ENCODE results near the gene SNRNP200. TPM values are rescaled to one million over a fixed set of nuclear protein-coding genes. Genes with fewer than 3 reads are reported as not detected.
A peak's percentile ranks its signal among the peaks of the same experiment; 100 is the strongest.

Gene SNRNP200
- total RNA-seq, 1 donor from 2014 or later, result 208 TPM

DNA sequence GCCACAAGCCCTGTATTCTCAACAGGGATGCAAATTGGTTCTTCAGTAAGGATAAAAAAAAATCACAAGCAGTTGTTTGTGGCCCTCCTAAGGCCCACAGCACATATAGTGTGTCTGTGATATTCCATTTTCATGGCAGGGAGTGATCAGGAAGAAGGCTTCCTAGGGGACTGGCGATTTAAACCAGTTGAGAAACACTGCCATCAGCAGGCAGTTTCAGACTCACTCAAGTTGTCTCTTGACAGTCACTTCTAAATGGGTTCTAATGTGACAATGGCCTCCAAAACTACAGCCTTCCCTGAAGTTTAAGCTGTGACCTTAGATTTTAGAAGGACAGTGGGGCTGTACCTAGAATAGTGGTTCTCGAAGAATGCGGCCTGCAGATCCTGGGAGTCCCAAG lies 33.4 kb downstream of the SNRNP200 start:
- H3K36me3 Mint-ChIP-seq (ENCODE audit: low read depth), result peaks cover 80% of the 10 kb centered on the region
- ChIA-PET POLR2A (no interaction called here), CTCF (no interaction called here)
- no peak overlapping the region for H3K4me3 Mint-ChIP-seq
- DNase-seq (no peak), ATAC-seq (ENCODE audit: low read depth) (no peak)
- no peaks in the 10 kb centered on the region for H3K27me3 Mint-ChIP-seq
- H3K9me3 Mint-ChIP-seq, result no peaks in the 10 kb centered on the region
- peaks cover 4% of the 10 kb centered on the region for H3K4me1 Mint-ChIP-seq
- no peak for TF ChIP-seq CTCF (IDR thresholded peaks at IDR 0.05)
- H3K27ac Mint-ChIP-seq, result no peak overlapping the region
- intact Hi-C loops (cut with micrococcal nuclease), result no loop called here

GRCh38 chr2:96267159-96267971 lies 38.0 kb downstream of the SNRNP200 start:
- Mint-ChIP-seq H3K36me3 (ENCODE audit: low read depth) (peaks cover 66% of the 10 kb centered on the region), H3K4me1 (peaks cover 34% of the 10 kb centered on the region), H3K27me3 (no peaks in the 10 kb centered on the region), H3K9me3 (no peaks in the 10 kb centered on the region), H3K4me3 (peak overlapping the region; percentile 80), H3K27ac (peak overlapping the region; percentile 53)
- ChIA-PET POLR2A (interaction anchor here (0.6 to 2.7 kb wide), 16 partner anchors 9 to 508 kb away, joined by 3 to 22 read pairs (median 8); partner anchors contain the start of genes DUSP2, ITPRIPL1, NCAPH and SNRNP200), CTCF (interaction anchor here (0.6 to 1.8 kb wide), 5 partner anchors 60 to 128 kb away, joined by 3 to 7 read pairs (median 4); partner anchors contain the start of gene ASTL)
- intact Hi-C loops (cut with micrococcal nuclease), result loop anchor here (2.0 to 10.0 kb wide), 6 partner anchors 55 to 550 kb away; partner anchors contain the start of genes ARID5A, CNNM3 and CNNM4
- DNase-seq, result no peak
- no peak for TF ChIP-seq CTCF (IDR thresholded peaks at IDR 0.05)
- ATAC-seq (ENCODE audit: low read depth), result no peak

DNA sequence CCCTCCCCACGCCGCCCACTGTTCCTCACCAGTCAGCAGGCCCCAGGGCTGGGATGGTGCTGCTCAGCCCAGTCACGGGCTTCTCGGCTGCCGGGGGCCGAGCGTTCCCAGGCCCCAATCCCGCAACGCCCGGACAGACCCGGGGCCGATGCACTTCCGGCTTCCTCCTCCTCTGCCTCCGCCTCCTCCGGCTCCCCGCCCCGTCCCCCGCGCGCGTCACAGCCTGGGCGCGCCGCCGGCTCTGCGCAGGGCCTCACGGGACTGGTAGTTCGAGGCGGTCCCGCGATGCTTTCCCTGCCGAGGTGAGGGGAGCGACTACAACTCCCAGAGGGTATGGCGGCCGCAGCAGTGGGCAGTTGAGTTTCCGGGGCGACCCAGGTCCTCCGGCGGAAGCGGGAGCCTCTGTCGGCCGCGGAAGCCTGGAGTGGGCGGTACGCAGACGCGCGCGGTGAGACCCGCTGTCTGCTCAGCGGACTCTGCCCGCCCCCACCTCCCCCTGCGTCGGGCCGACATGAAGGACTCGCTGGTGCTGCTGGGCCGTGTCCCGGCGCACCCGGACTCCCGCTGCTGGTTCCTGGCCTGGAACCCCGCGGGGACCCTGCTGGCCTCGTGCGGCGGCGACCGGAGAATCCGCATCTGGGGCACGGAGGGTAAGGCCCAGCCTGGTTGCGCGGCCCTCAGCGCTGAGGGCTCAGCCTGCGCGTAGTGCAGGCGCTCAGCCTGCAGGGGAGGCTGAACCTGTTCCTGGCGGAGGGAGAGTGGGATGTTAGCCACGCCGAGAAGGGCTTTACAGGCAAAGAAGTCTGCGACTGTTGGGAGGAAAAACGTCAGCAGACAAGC lies 39.3 kb downstream of the SNRNP200 start, which contains the start of the genes CIAO1 and TMEM127:
CIAO1 (plus strand) TSS at position 386 of the 840 bp plus-strand sequence; CDS start at position 512, 126 bp downstream.
TMEM127 (minus strand) TSS at position 158 of the 840 bp plus-strand sequence. CDS start 616 bp downstream, outside the sequence.
- peaks cover 45% of the 10 kb centered on the region for H3K4me1 Mint-ChIP-seq
- peak; percentile 93 for ATAC-seq (ENCODE audit: low read depth)
- H3K27ac Mint-ChIP-seq, result peak within 1 kb of the TSS; percentile 83
- TF ChIP-seq CTCF (IDR thresholded peaks at IDR 0.05), result no peak
- peaks cover 63% of the 10 kb centered on the region for H3K36me3 Mint-ChIP-seq (ENCODE audit: low read depth)
- H3K27me3 Mint-ChIP-seq, result no peaks in the 10 kb centered on the region
- ChIA-PET CTCF (interaction anchor here (1.0 to 1.8 kb wide), 4 partner anchors 59 to 127 kb away, joined by 3 to 7 read pairs (median 4); partner anchors contain the start of gene ASTL), POLR2A (interaction anchor here (0.6 to 2.7 kb wide), 22 partner anchors 9 to 271 kb away, joined by 3 to 22 read pairs (median 5); partner anchors contain the start of genes ARID5A, DUSP2, ITPRIPL1 and NCAPH)
- no peaks in the 10 kb centered on the region for H3K9me3 Mint-ChIP-seq
- peak; percentile 97 for DNase-seq
- peak within 1 kb of the TSS; percentile 97 for H3K4me3 Mint-ChIP-seq
- intact Hi-C loops (cut with micrococcal nuclease), result loop anchor here (1.0 to 10.0 kb wide), 15 partner anchors 10 to 551 kb away; partner anchors contain the start of genes ADRA2B, ARID5A, ASTL and CNNM3

DNA sequence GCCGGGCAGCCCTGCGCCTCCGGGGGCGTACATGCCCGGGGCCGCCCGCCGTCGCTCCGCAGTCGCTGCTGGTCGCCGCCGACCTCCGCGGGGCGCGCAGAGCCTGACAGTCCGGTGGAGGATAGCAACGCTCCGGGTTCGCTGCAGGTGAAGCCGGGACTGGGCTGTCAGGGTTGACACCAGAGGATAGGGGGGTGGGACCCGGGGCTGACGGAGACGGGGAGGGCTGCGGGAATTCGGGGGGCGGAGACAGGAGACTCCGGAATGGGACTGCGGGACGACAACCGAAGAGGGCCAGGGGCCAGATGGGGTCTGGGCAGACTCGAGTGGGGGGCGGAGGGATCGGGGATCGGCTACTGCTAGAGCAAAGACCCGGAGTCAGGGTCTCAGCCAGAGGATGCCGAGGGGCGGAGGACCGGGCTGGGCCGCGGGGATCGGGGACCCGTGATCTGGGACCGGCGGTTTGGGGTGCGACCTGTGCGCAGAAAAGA lies 40.0 kb downstream of the SNRNP200 start:
- ChIA-PET CTCF (interaction anchor here (1.0 to 2.4 kb wide), 10 partner anchors 32 to 272 kb away, joined by 3 to 10 read pairs (median 4); partner anchors contain the start of gene ASTL), POLR2A (interaction anchor here (0.5 to 2.7 kb wide), 21 partner anchors 9 to 273 kb away, joined by 3 to 24 read pairs (median 5); partner anchors contain the start of genes ARID5A, DUSP2, NCAPH and SNRNP200)
- DNase-seq, result no peak

More for the DNA sequence above, 40.0 kb downstream of the SNRNP200 start:
- Mint-ChIP-seq H3K27me3 (no peaks in the 10 kb centered on the region), H3K36me3 (ENCODE audit: low read depth) (peaks cover 64% of the 10 kb centered on the region), H3K27ac (peak overlapping the region; percentile 76), H3K4me3 (peak overlapping the region; percentile 97), H3K4me1 (peaks cover 51% of the 10 kb centered on the region), H3K9me3 (no peaks in the 10 kb centered on the region)
- ATAC-seq (ENCODE audit: low read depth), result peak; percentile 12
- no peak for TF ChIP-seq CTCF (IDR thresholded peaks at IDR 0.05)
- intact Hi-C loops (cut with micrococcal nuclease), result loop anchor here (1.0 to 10.0 kb wide), 8 partner anchors 9 to 552 kb away; partner anchors contain the start of genes ARID5A, ASTL, CNNM3 and CNNM4

Measured in activated B cell treated with CpG ODN at 0.5 μM for 24 hours (primary cell).